GM12891 (cell line): ENCODE measurements around the gene ZCWPW1.

Experiments used
- PAX5 ChIP-seq: IDR thresholded peaks from 2 replicates; pipeline ENCODE4 v1.6.1; 2011; ENCODE audit warnings: low read length, moderate library complexity, mild to moderate bottlenecking; ENCODE audit not compliant: insufficient read depth, severe bottlenecking
- POLR2A ChIP-seq: IDR thresholded peaks from 2 replicates; pipeline ENCODE4 v1.6.1; 2011; ENCODE audit warnings: low read depth, low read length, control low read depth
- POLR2AphosphoS5 ChIP-seq: IDR thresholded peaks from 2 replicates; pipeline ENCODE4 v1.6.1; 2011; ENCODE audit warnings: low read depth, low read length, control low read depth
- SPI1 ChIP-seq: IDR thresholded peaks from 2 replicates; pipeline ENCODE4 v1.6.1; 2011; ENCODE audit warnings: low read depth, low read length, control low read depth
- TAF1 ChIP-seq: IDR thresholded peaks from 2 replicates; pipeline ENCODE4 v1.6.1; 2011; ENCODE audit warnings: low read depth, low read length, control low read depth

DNA sequence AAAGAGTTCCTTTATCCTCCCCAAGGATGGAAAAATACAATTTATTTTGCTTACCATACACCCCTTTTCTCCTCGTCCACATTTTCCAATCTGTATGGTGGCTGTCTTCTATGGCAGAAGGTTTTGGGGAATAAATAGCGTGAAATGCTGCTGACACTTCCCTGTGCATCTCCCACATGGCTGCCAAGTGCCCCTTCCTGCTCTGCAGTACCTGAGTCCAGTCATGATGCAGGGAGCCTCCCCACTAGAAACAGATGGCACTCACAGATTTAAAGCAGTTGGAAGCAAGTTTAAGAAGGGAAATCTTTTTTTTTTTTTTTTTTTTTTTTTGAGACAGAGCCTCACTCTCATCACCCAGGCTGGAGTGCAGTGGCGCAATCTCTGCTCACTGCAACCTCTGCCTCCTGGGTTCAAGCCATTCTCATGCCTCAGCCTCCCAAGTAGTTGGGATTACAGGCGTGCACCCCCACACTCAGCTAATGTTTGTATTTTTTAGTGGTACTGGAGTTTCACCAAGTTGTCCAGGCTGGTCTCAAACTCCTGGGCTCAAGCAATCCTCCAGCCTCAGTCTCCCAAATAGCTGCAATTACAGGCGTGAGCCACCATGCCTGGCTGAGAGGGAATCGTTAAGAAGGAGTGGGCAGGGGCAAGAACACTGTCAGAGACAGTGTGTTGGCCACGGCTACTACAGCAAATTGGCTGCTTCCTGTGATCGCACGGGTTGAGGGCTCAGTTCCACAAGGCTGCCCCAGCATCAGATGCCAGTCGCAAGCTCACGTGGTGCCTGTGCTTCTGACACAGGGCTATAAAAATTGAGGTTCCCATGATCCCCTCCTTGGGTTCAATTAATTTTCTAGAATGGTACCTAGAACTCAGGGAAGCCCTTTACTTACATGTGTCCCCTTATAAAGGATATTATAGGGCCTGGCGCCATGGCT is 60.6 kb downstream of the ZCWPW1 start:
- TF ChIP-seq POLR2AphosphoS5 (no peak), POLR2A (no peak), TAF1 (no peak), SPI1 (no peak), PAX5 (no peak)
